HCT116 (cell line): ENCODE data around the gene FHIT. TPM values are rescaled to one million over a fixed set of nuclear protein-coding genes. Genes with fewer than 3 reads are reported as not detected.

Experiments
- ATAC-seq: fragments of 200-7000 bp; cut with Tn5 transposase; 2 replicates; pipeline ENCODE4 v1.9.1; 2020; ENCODE audit warnings: mild to moderate bottlenecking, moderate library complexity
- BruUV-seq: library from RNA; stranded (reverse); fragments of 400-500 nt; replicated peaks from 2 replicates; lab custom pipeline; 2021; lab: Mats Ljungman, UMichigan
- CTCF ChIA-PET: fragments of 300-600 bp; sonication (Branson Sonifier 250); formaldehyde crosslinking; loops from one replicate; lab custom pipeline; 2021; ENCODE audit warnings: antibody characterized with exemption; lab: Charles Lee
- POLR2A ChIA-PET: fragments of 300-600, 350-600 bp; sonication (Branson Sonifier 250); formaldehyde crosslinking; loops from one replicate; lab custom pipeline; 2021; ENCODE audit warnings: antibody characterized with exemption; lab: Charles Lee
- RAD21 ChIA-PET, 2 experiments: fragments of 300-600 bp; sonication (Branson Sonifier 250); formaldehyde crosslinking; loops; one replicate each; lab custom pipeline; 2023; ENCODE audit warnings: low total read pairs in 2 of 2; ENCODE audit not compliant: uncharacterized antibody in 2 of 2, unreplicated experiment in 2 of 2, low non-redundant PET in 1 of 2; lab: Charles Lee
- DNase-seq: peaks from one replicate; pipeline ENCODE4 v3.0.0-alpha.2; 2010; ENCODE audit warnings: low read depth, low spot score
- H2AFZ ChIP-seq: fragments of 200-600 bp; shearing (Covaris generic), sonication (generic); 2 replicates; pipeline ENCODE4 v1.6.1; 2017; ENCODE audit warnings: low read depth, mixed run types, mixed read lengths, antibody characterized with exemption, low read length; ENCODE audit not compliant: poor library complexity, severe bottlenecking
- H3K27ac ChIP-seq: 2 replicates; pipeline ENCODE4 v1.5.1; 2012; ENCODE audit warnings: low read depth, low read length
- H3K27me3 ChIP-seq: fragments of 200-600 bp; sonication (generic); 2 replicates; pipeline ENCODE4 v1.6.1; 2016; ENCODE audit warnings: mixed run types, low read length, mixed read lengths; ENCODE audit not compliant: insufficient read depth
- H3K36me3 ChIP-seq, 2 experiments: fragments of 200-500 bp in 1 of 2; fragments of 200-600 bp in 1 of 2; sonication (Bioruptor generic) in 1 of 2; sonication (generic) in 1 of 2; 2 replicates each; pipeline versions ENCODE4 v1.5.1 to v1.6.1; 2014 to 2016; ENCODE audit warnings: low read length in 2 of 2, inconsistent platforms in 1 of 2, mixed read lengths in 1 of 2, mixed run types in 1 of 2; ENCODE audit not compliant: insufficient read depth in 2 of 2, control insufficient read depth in 1 of 2
- H3K4me1 ChIP-seq, 2 experiments: fragments of 200-600 bp in 1 of 2; sonication (generic) in 1 of 2; 2 replicates each; pipeline versions ENCODE4 v1.5.1 to v1.6.1; 2012 to 2017; ENCODE audit warnings: low read length in 2 of 2, inconsistent platforms in 1 of 2, mild to moderate bottlenecking in 1 of 2, mixed read lengths in 1 of 2, mixed run types in 1 of 2, moderate library complexity in 1 of 2; ENCODE audit not compliant: insufficient read depth in 2 of 2, control insufficient read depth in 1 of 2
- H3K4me2 ChIP-seq: fragments of 200-600 bp; sonication (generic); 2 replicates; pipeline ENCODE4 v1.6.1; 2017; ENCODE audit warnings: mixed run types, low read length, mixed read lengths
- H3K4me3 ChIP-seq, 2 experiments: fragments of 200-600 bp in 1 of 2; sonication (generic) in 1 of 2; replicated peaks in 1 of 2; 2 replicates each; pipeline ENCODE4 v1.5.1; 2011 to 2016; ENCODE audit warnings: low read length in 2 of 2, control low read depth in 1 of 2, low read depth in 1 of 2, mild to moderate bottlenecking in 1 of 2, mixed read lengths in 1 of 2, mixed run types in 1 of 2
- H3K79me2 ChIP-seq: fragments of 200-600 bp; sonication (generic); 2 replicates; pipeline ENCODE4 v1.6.1; 2017; ENCODE audit warnings: mild to moderate bottlenecking, mixed run types, low read length, moderate library complexity, mixed read lengths; ENCODE audit not compliant: insufficient read depth
- H3K9ac ChIP-seq: fragments of 200-600 bp; sonication (generic); 2 replicates; pipeline ENCODE4 v1.6.1; 2016; ENCODE audit warnings: low read length, mixed read lengths
- H3K9me2 ChIP-seq: fragments of 200-600 bp; sonication (generic), shearing (Covaris generic); 2 replicates; pipeline ENCODE4 v1.6.1; 2017; ENCODE audit warnings: mixed run types, mild to moderate bottlenecking, moderate library complexity; ENCODE audit not compliant: insufficient read depth
- H3K9me3 ChIP-seq, 2 experiments: fragments of 200-500 bp in 1 of 2; fragments of 200-600 bp in 1 of 2; sonication (Bioruptor generic) in 1 of 2; sonication (generic) in 1 of 2; 2 replicates each; pipeline ENCODE4 v1.6.1; 2014 to 2017; ENCODE audit warnings: low read length in 2 of 2, mixed read lengths in 2 of 2, inconsistent platforms in 1 of 2, low read depth in 1 of 2, mild to moderate bottlenecking in 1 of 2, mixed run types in 1 of 2, moderate library complexity in 1 of 2; ENCODE audit not compliant: control insufficient read depth in 1 of 2, insufficient read depth in 1 of 2
- H4K20me1 ChIP-seq: fragments of 200-600 bp; sonication (generic), shearing (Covaris generic); 2 replicates; pipeline ENCODE4 v1.6.1; 2017; ENCODE audit warnings: mixed run types, mild to moderate bottlenecking, moderate library complexity; ENCODE audit not compliant: insufficient read depth
- ATF3 ChIP-seq: IDR thresholded peaks from 2 replicates; pipeline ENCODE4 v1.6.1; 2012
- CBX3 ChIP-seq: IDR thresholded peaks from 2 replicates; pipeline ENCODE4 v1.6.1; 2012; ENCODE audit warnings: low read depth
- EGR1 ChIP-seq: IDR thresholded peaks from 2 replicates; pipeline ENCODE4 v1.6.1; 2012; ENCODE audit warnings: low read depth
- ELF1 ChIP-seq: IDR thresholded peaks from 2 replicates; pipeline ENCODE4 v1.6.1; 2012; ENCODE audit warnings: low read depth, borderline replicate concordance
- EZH2 ChIP-seq: fragments of 200-600 bp; sonication (generic); IDR thresholded peaks from 2 replicates; pipeline ENCODE4 v1.6.1; 2017; ENCODE audit warnings: antibody characterized with exemption, mixed run types
- EZH2phosphoT487 ChIP-seq: fragments of 200-600 bp; IDR thresholded peaks from 2 replicates; pipeline ENCODE4 v1.6.1; 2018; ENCODE audit warnings: antibody characterized with exemption, borderline replicate concordance
- FOSL1 ChIP-seq: IDR thresholded peaks from 2 replicates; pipeline ENCODE4 v1.6.1; 2012; ENCODE audit warnings: low read depth
- JUND ChIP-seq: IDR thresholded peaks from 2 replicates; pipeline ENCODE4 v1.6.1; 2012
- MAX ChIP-seq: IDR thresholded peaks from 2 replicates; pipeline ENCODE4 v1.6.1; 2012
- RAD21 ChIP-seq: IDR thresholded peaks from 2 replicates; pipeline ENCODE4 v1.6.1; 2012; ENCODE audit warnings: low read depth, mild to moderate bottlenecking
- REST ChIP-seq: IDR thresholded peaks from 2 replicates; pipeline ENCODE4 v1.6.1; 2012; ENCODE audit warnings: low read depth
- SIN3A ChIP-seq: IDR thresholded peaks from 2 replicates; pipeline ENCODE4 v1.6.1; 2012; ENCODE audit warnings: low read depth
- SP1 ChIP-seq: IDR thresholded peaks from 2 replicates; pipeline ENCODE4 v1.6.1; 2012; ENCODE audit warnings: low read depth
- SRF ChIP-seq: IDR thresholded peaks from 2 replicates; pipeline ENCODE4 v1.6.1; 2012; ENCODE audit warnings: low read depth
- TCF7L2 ChIP-seq: IDR thresholded peaks from 2 replicates; pipeline ENCODE4 v1.7.0; 2011; ENCODE audit warnings: borderline replicate concordance, inconsistent platforms; ENCODE audit not compliant: insufficient read depth, insufficient read length; ENCODE audit errors: extremely low read depth
- YY1 ChIP-seq: IDR thresholded peaks from 2 replicates; pipeline ENCODE4 v1.6.1; 2011; ENCODE audit warnings: low read length, low read depth, moderate library complexity, mild to moderate bottlenecking; ENCODE audit not compliant: insufficient replicate concordance; ENCODE audit errors: extremely low read depth
- ZFX ChIP-seq: fragments of 450-650 bp; IDR thresholded peaks from 2 replicates; pipeline ENCODE4 v1.6.1; 2017
- ZNF274 ChIP-seq: fragments of 200-500 bp; sonication (Bioruptor generic); IDR thresholded peaks from 2 replicates; pipeline ENCODE4 v1.6.1; 2014; ENCODE audit warnings: mild to moderate bottlenecking, low read depth, low read length, inconsistent platforms
- intact Hi-C: fragments of 100-400 bp; cut with micrococcal nuclease; formaldehyde crosslinking; loops from 2 replicates; pipeline ENCODE4 v1.10.0; 2022
- total RNA-seq: library from RNA; stranded (reverse); gene quantifications from one replicate; pipeline ENCODE4 v1.2.1, GENCODE V29; 2021; ENCODE audit not compliant: unreplicated experiment

The FHIT gene
- total RNA-seq, 1 experiment from 2014 or later: 20.1 TPM

- Histone ChIP-seq H3K36me3 (no peaks in the 10 kb centered on the region), H4K20me1 (no peaks in the 10 kb centered on the region), H3K79me2 (no peaks in the 10 kb centered on the region), H3K4me1 (no peaks in the 10 kb centered on the region)
- CTCF ChIA-PET: no interaction called here
- DNase-seq (no peak), ATAC-seq (no peak)
- BruUV-seq: no TSS peak
- TF ChIP-seq SP1: no peak
- TF ChIP-seq, all 23 proteins: peak for 0
- Histone ChIP-seq H3K4me3 (no peak overlapping the region), H3K27me3 (peaks cover 16% of the 10 kb centered on the region), H3K27ac (no peak overlapping the region), H2AFZ (no peak overlapping the region), H3K9ac (no peak overlapping the region), H3K9me2 (no peaks in the 10 kb centered on the region), H3K9me3 (no peaks in the 10 kb centered on the region), H3K4me2 (no peak overlapping the region)
- intact Hi-C loops: no loop called here
- ChIA-PET POLR2A (no interaction called here), RAD21 (no interaction called here)
Observed at GRCh38 chr3:59895972-59896371, 1355.3 kb downstream of the FHIT start.

- H3K27me3 ChIP-seq: peaks cover 18% of the 10 kb centered on the region
- intact Hi-C loops: no loop called here
- no TSS peak for BruUV-seq
- no peaks in the 10 kb centered on the region for H3K9me3 ChIP-seq
- DNase-seq (no peak), ATAC-seq (no peak)
- H3K36me3 ChIP-seq: no peaks in the 10 kb centered on the region
- no peak overlapping the region for H3K4me2 ChIP-seq
- H3K79me2 ChIP-seq: no peaks in the 10 kb centered on the region
- no peaks in the 10 kb centered on the region for H3K9me2 ChIP-seq
- no peaks in the 10 kb centered on the region for H3K4me1 ChIP-seq
- H3K27ac ChIP-seq: no peak overlapping the region
- POLR2A ChIA-PET: no interaction called here
- H2AFZ ChIP-seq: no peak overlapping the region
- RAD21 ChIA-PET: no interaction called here
- no peak overlapping the region for H3K9ac ChIP-seq
- CTCF ChIA-PET: no interaction called here
- H3K4me3 ChIP-seq: no peak overlapping the region
- no peak for TF ChIP-seq REST
- TF ChIP-seq FOSL1: no peak
- no peak for TF ChIP-seq JUND
- no peak for TF ChIP-seq MAX
- no peak for TF ChIP-seq EZH2phosphoT487
- no peak for TF ChIP-seq EZH2
- TF ChIP-seq ELF1: no peak
- no peak for TF ChIP-seq SP1
- TF ChIP-seq SRF: no peak
- TF ChIP-seq CBX3: no peak
- no peak for TF ChIP-seq SIN3A
- TF ChIP-seq TCF7L2: no peak
- no peak for TF ChIP-seq EGR1
- TF ChIP-seq ZFX: no peak
- TF ChIP-seq RAD21: no peak
- no peak for TF ChIP-seq ATF3
- TF ChIP-seq YY1: no peak
- no peak for TF ChIP-seq ZNF274
- H4K20me1 ChIP-seq: no peaks in the 10 kb centered on the region
Observed at GRCh38 chr3:59894425-59895121, 1356.7 kb downstream of the FHIT start.
